ENCODE measurements around the gene SPNS2. TPM values are rescaled to one million over a fixed set of nuclear protein-coding genes. Genes with fewer than 3 reads are reported as not detected.

SPNS2 gene
- total and polyA plus RNA-seq, 2 of the 8 experiments (the other 6 are each of a cell fraction or from before 2014, with no cell fraction given): 1.2 to 1.5 TPM

- Histone ChIP-seq H2AK5ac (ENCODE audit: low read depth, low read length) (no peak overlapping the region), H2BK5ac (ENCODE audit: low read depth, low read length) (no peak overlapping the region), H3K4ac (replicated peaks; ENCODE audit: insufficient read length, low read depth, low read length) (no peak overlapping the region), H3K9ac (replicated peaks in 1 of 4; ENCODE audit: extremely low read depth in 1 of 4, low read depth in 3 of 4, low read length in 3 of 4) (no peak overlapping the region), H3K9me3 (ENCODE audit: insufficient read depth in 2 of 2, low read depth in 1 of 2, low read length in 1 of 2) (no peaks in the 10 kb centered on the region), H3K18ac (ENCODE audit: extremely low read depth, low read length) (no peak overlapping the region), H4K91ac (replicated peaks; ENCODE audit: insufficient read length, low read length) (no peak overlapping the region), H4K20me1 (replicated peaks in 1 of 2; ENCODE audit: control insufficient read depth in 1 of 2, insufficient read depth in 2 of 2, low read length in 2 of 2) (peaks cover 11 to 31% of the 10 kb centered on the region in 2 experiments), H4K8ac (ENCODE audit: extremely low read depth, insufficient read depth, low read length) (no peak overlapping the region), H3K79me1 (ENCODE audit: low read depth, low read length) (no peaks in the 10 kb centered on the region), H2BK15ac (ENCODE audit: low read length) (no peak overlapping the region), H3K27me3 (replicated peaks in 1 of 4; ENCODE audit: control insufficient read depth in 3 of 4, extremely low read depth in 1 of 4, insufficient read depth in 3 of 4, low read length in 3 of 4) (peaks cover 0 to 5% (median 3%) of the 10 kb centered on the region in 4 experiments; a peak in 3 of 7 replicates), H3K27ac (ENCODE audit: low read depth, low read length) (no peak overlapping the region), H2BK120ac (replicated peaks; ENCODE audit: low read depth, low read length) (no peak overlapping the region), H3K23me2 (ENCODE audit: low read depth, low read length) (peaks cover 4% of the 10 kb centered on the region; the same call in 1 of the 2 replicates), H3K14ac (ENCODE audit: insufficient read length) (no peak overlapping the region), H3K4me2 (ENCODE audit: insufficient read depth in 1 of 2, low read depth in 2 of 2, low read length in 2 of 2) (no peak overlapping the region), H3K36me3 (ENCODE audit: control insufficient read depth in 2 of 4, insufficient read depth in 4 of 4, low read length in 3 of 4) (peaks cover 19 to 54% (median 33%) of the 10 kb centered on the region in 4 experiments; a peak in 7 of 8 replicates), H4K5ac (ENCODE audit: insufficient read length, low read depth, low read length) (no peak overlapping the region), H2BK12ac (ENCODE audit: low read depth, low read length) (no peak overlapping the region), H3K23ac (ENCODE audit: insufficient read length) (no peak overlapping the region), H2BK20ac (ENCODE audit: low read length) (no peak overlapping the region), H3K4me1 (replicated peaks in 1 of 4; ENCODE audit: control insufficient read depth in 3 of 4, insufficient read depth in 4 of 4, low read length in 3 of 4) (peaks cover 0 to 24% (median 16%) of the 10 kb centered on the region in 4 experiments; a peak in 6 of 7 replicates), H2AFZ (ENCODE audit: low read length) (no peak overlapping the region), H3K79me2 (ENCODE audit: control insufficient read depth in 1 of 2, insufficient read depth in 2 of 2, low read length in 2 of 2) (no peaks in the 10 kb centered on the region), H3K4me3 (ENCODE audit: extremely low read depth in 1 of 4, insufficient read depth in 2 of 4, low read depth in 3 of 4, low read length in 4 of 4) (no peak overlapping the region), H3K56ac (replicated peaks; ENCODE audit: insufficient read length, low read depth, low read length) (no peak overlapping the region)
- DNase-seq (ENCODE audit: low read depth in 1 of 2, low spot score in 2 of 2): no peak
- ChIA-PET POLR2A (ENCODE audit: partially characterized antibody) (interaction anchor here (0.9 to 37.1 kb wide), 5 partner anchors 8 to 105 kb away, joined by 3 to 546 read pairs (median 5); partner anchors contain the start of genes GGT6, MYBBP1A and SPNS3), CTCF (ENCODE audit: partially characterized antibody) (interaction anchor here (1.1 to 3.6 kb wide), 6 partner anchors 10 to 121 kb away, joined by 3 to 15 read pairs (median 6); no protein-coding TSS in a partner anchor)
- no peak for FAIRE-seq
- WGBS, 2 experiments (ENCODE audit: extremely low coverage in 1 of 2, insufficient coverage in 1 of 2, insufficient read length in 1 of 2, insufficient replicate concordance in 2 of 2, low coverage in 1 of 2, low lambda C conversion rate in 2 of 2, missing lambda C conversion rate in 1 of 2): 96% methylated on average over 6 of the region's 8 CpGs; no CpG with 5 or more reads in 1 of the 2 experiments
- TF ChIP-seq EGR1 (IDR thresholded peaks at IDR 0.05; ENCODE audit: borderline replicate concordance, low read depth, low read length) (no peak), RNF2 (IDR thresholded peaks at IDR 0.05; ENCODE audit: borderline replicate concordance, low read depth, low read length, missing control alignments, poor library complexity, severe bottlenecking) (no peak), SIN3A (conservative IDR thresholded peaks at IDR 0.05 in 1 of 2, IDR thresholded peaks at IDR 0.05 in 1 of 2; ENCODE audit: low read depth in 1 of 2, low read length in 2 of 2) (no peak), SIRT6 (IDR thresholded peaks at IDR 0.05; ENCODE audit: low read length) (no peak), EZH2 (IDR thresholded peaks at IDR 0.05; ENCODE audit: low read depth, low read length, severe bottlenecking) (no peak)
Measured at GRCh38 chr17:4539025-4539424, 40.3 kb downstream of the SPNS2 start.
